HG03060 (cell line): ENCODE data around the gene NR2F1-AS1.
A peak's percentile ranks its signal among the peaks of the same experiment; 100 is the strongest.

Source experiments
- ATAC-seq: cut with Tn5 transposase; IDR thresholded peaks from one replicate; pipeline ENCODE4 v1.9.1; 2021; ENCODE audit warnings: low read depth, moderate number of reproducible peaks; ENCODE audit not compliant: unreplicated experiment

Gene NR2F1-AS1

GRCh38 chr5:93580927-93581445, at the start of gene NR2F1-AS1:
Gene NR2F1-AS1, minus strand, starts transcription at chr5:93581219.
- ATAC-seq = peak; percentile 10

GRCh38 chr5:93626801-93627200, 45.8 kb upstream of the NR2F1-AS1 start:
- no peak for ATAC-seq

- ATAC-seq = no peak
Measured at GRCh38 chr5:93623153-93623552, 42.1 kb upstream of the NR2F1-AS1 start.

- ATAC-seq = no peak
Measured at GRCh38 chr5:93622240-93622885, 41.3 kb upstream of the NR2F1-AS1 start.

GRCh38 chr5:93621327-93621798, 40.3 kb upstream of the NR2F1-AS1 start:
- ATAC-seq = no peak

GRCh38 chr5:93620487-93621326, 39.7 kb upstream of the NR2F1-AS1 start:
- peak; percentile 85 for ATAC-seq

- no peak for ATAC-seq
Measured at GRCh38 chr5:93616538-93617174, 35.6 kb upstream of the NR2F1-AS1 start.

GRCh38 chr5:93612855-93613243, 31.8 kb upstream of the NR2F1-AS1 start:
- no peak for ATAC-seq

GRCh38 chr5:93611976-93612854, 31.2 kb upstream of the NR2F1-AS1 start:
- ATAC-seq = no peak

- ATAC-seq = no peak
Measured at GRCh38 chr5:93611273-93611975, 30.4 kb upstream of the NR2F1-AS1 start.

- no peak for ATAC-seq
Measured at GRCh38 chr5:93610581-93611272, 29.7 kb upstream of the NR2F1-AS1 start.

GRCh38 chr5:93609762-93610161, 28.7 kb upstream of the NR2F1-AS1 start:
- no peak for ATAC-seq

- no peak for ATAC-seq
Measured at GRCh38 chr5:93608855-93609254, 27.8 kb upstream of the NR2F1-AS1 start.

- peak; percentile 82 for ATAC-seq
Measured at GRCh38 chr5:93607367-93608258, 26.6 kb upstream of the NR2F1-AS1 start.

GRCh38 chr5:93606382-93606752, 25.3 kb upstream of the NR2F1-AS1 start:
- ATAC-seq = no peak

- ATAC-seq = no peak
Measured at GRCh38 chr5:93604644-93605515, 23.9 kb upstream of the NR2F1-AS1 start.
